ENCODE results near the gene BCL2L12. TPM values are rescaled to one million over a fixed set of nuclear protein-coding genes. Genes with fewer than 3 reads are reported as not detected.

The BCL2L12 gene
- total and polyA plus RNA-seq, 2 of the 13 experiments (the other 11 are each of a cell fraction or from before 2014, with no cell fraction given) = 26.8 to 40.8 TPM

- TF ChIP-seq SNAPC5 (CRISPR knock-in tag; IDR thresholded peaks at IDR 0.05; ENCODE audit: borderline replicate concordance) (no peak), ZSCAN30 (CRISPR knock-in tag; IDR thresholded peaks at IDR 0.05) (no peak), THAP7 (CRISPR knock-in tag; IDR thresholded peaks at IDR 0.05) (no peak), USF2 (IDR thresholded peaks at IDR 0.05; ENCODE audit: low read depth, low read length) (no peak), USF2 (CRISPR knock-in tag; IDR thresholded peaks at IDR 0.05; ENCODE audit: borderline replicate concordance) (no peak), MXD1 (CRISPR knock-in tag; IDR thresholded peaks at IDR 0.05) (no peak), ZNF513 (CRISPR knock-in tag; conservative IDR thresholded peaks at IDR 0.05) (no peak), HNF1A (IDR thresholded peaks at IDR 0.05; ENCODE audit: low read depth) (no peak), HNF1A (CRISPR knock-in tag; IDR thresholded peaks at IDR 0.05; ENCODE audit: borderline replicate concordance) (no peak), ZBTB21 (CRISPR knock-in tag; IDR thresholded peaks at IDR 0.05) (no peak), ZNF674 (CRISPR knock-in tag; IDR thresholded peaks at IDR 0.05; ENCODE audit: low read depth) (no peak), NFE2 (CRISPR knock-in tag; IDR thresholded peaks at IDR 0.05) (no peak), FUBP1 (CRISPR knock-in tag; IDR thresholded peaks at IDR 0.05; ENCODE audit: borderline replicate concordance) (no peak)
Measured at GRCh38 chr19:49677901-49678674, 12.4 kb downstream of the BCL2L12 start (continued).

All from HepG2 (cell line).